Upper lobe of left lung (tissue), 6 donors: Measurements from ENCODE around the gene SDF2L1. TPM values are rescaled to one million over a fixed set of nuclear protein-coding genes. Genes with fewer than 3 reads are reported as not detected.
"Not testable (repeated sequence)": the region's sequence is repeated elsewhere in the genome, so short reads cannot be mapped to it uniquely, and the experiment has no call there.

Source experiments
- ATAC-seq, 2 donors: fragments of 200-7000 bp; cut with Tn5 transposase; one replicate each; pipeline ENCODE4 v1.9.1; 2022; ENCODE audit warnings: mild to moderate bottlenecking in 2 of 2, moderate library complexity in 2 of 2; ENCODE audit not compliant: low FRiP score in 2 of 2
- DNase-seq, 2 donors: peaks; one replicate each; pipeline ENCODE4 v3.0.0-alpha.2; 2019 to 2020
- H3K27ac ChIP-seq, 4 donors: fragments of 200-600 bp; sonication (generic); one replicate each; pipeline ENCODE4 v1.5.1; 2016 to 2019
- H3K27me3 ChIP-seq, 4 donors: fragments of 200-600 bp; sonication (generic); one replicate each; pipeline ENCODE4 v1.5.1; 2017 to 2019
- H3K36me3 ChIP-seq, 4 donors: fragments of 200-600 bp; sonication (generic); one replicate each; pipeline ENCODE4 v1.5.1; 2016 to 2019
- H3K4me1 ChIP-seq, 4 donors: fragments of 200-600 bp; sonication (generic); one replicate each; pipeline ENCODE4 v1.5.1; 2018 to 2019
- H3K4me3 ChIP-seq, 4 donors: fragments of 200-600 bp; sonication (generic); one replicate each; pipeline ENCODE4 v1.5.1; 2017 to 2019; ENCODE audit warnings: mild to moderate bottlenecking in 2 of 4, moderate library complexity in 1 of 4
- H3K9me3 ChIP-seq, 4 donors: fragments of 200-600 bp; sonication (generic); one replicate each; pipeline ENCODE4 v1.5.1; 2018 to 2019
- EP300 ChIP-seq, 4 donors: sonication (generic); formaldehyde crosslinking; IDR thresholded peaks; one replicate each; pipeline ENCODE4 v1.5.1; 2017; ENCODE audit warnings: antibody characterized with exemption in 4 of 4, control low read depth in 2 of 4
- POLR2A ChIP-seq, 4 donors: fragments of 450-650 bp; IDR thresholded peaks; one replicate each; pipeline ENCODE4 v1.5.1; 2016 to 2017; ENCODE audit warnings: antibody characterized with exemption in 4 of 4, mild to moderate bottlenecking in 2 of 4
- POLR2AphosphoS5 ChIP-seq, 2 donors: sonication (generic); formaldehyde crosslinking; IDR thresholded peaks; one replicate each; pipeline ENCODE4 v1.5.1; 2017; ENCODE audit warnings: antibody characterized with exemption in 2 of 2
- WGBS, 2 donors: methylation state at CpG; one replicate each; pipeline ENCODE4 v1.1.5; 2017 to 2018; 5-methylcytosine and 5-hydroxymethylcytosine counted together
- total RNA-seq, 6 donors: library from RNA; depleted of rRNA in 4 of 6; stranded (reverse); fragments of >200 nt in 4 of 6; gene quantifications; one replicate each; pipeline versions ENCODE4 v1.1.0 to v1.2.1, GENCODE V29; 2016 to 2021
- TF ChIP-seq, protein P1 (sequence below), 6 experiments: fragments of 450-650 bp in 4 of 6; fragments of 200-600 bp in 2 of 6; sonication (generic) in 2 of 6; IDR thresholded peaks; one replicate each; pipeline ENCODE4 v1.5.1; 2016 to 2019; ENCODE audit warnings: antibody characterized with exemption in 6 of 6
- donor health status: DM: no; HTN: no; CAD: no; lungs with moderate emphysema.
- donor health status: DM: no; HTN: yes; CAD: no; lungs with severe emphysema.

The SDF2L1 gene
- total RNA-seq, 6 donors from 2014 or later = 3.1 to 73.1 (median 38.9) TPM

DNA sequence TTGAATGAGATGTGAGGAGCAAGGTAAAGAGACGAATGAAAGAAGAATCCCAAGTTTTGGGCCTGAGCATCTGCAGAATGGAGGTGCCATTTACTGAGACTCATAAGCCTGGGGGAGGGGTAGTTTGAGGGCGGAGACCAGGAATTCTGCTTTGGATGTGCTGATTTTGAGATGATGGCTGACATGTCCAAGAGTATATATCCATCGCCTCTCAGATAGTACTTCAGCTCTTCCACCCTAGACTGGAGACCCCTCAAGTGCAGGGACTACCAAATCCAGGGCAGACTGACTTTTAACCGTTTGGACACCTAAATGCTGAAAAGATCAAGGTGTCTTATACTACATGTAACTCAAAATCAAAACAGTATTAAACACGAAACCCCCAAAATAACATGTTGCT lies 1.3 kb upstream of the SDF2L1 start:
- H3K36me3 ChIP-seq = peaks cover 0 to 16% (median 4%) of the 10 kb centered on the region in 4 donors
- ATAC-seq (no peak), DNase-seq (no peak)
- H3K9me3 ChIP-seq = no peaks in the 10 kb centered on the region
- 81% methylated on average over 5 of the region's 5 CpGs for WGBS, 2 donors
- peak overlapping the region in 1 of 4 donors; percentile 52 for H3K27ac ChIP-seq
- H3K4me1 ChIP-seq = peaks cover 16 to 27% (median 20%) of the 10 kb centered on the region in 4 donors
- H3K27me3 ChIP-seq = no peaks in the 10 kb centered on the region
- H3K4me3 ChIP-seq = no peak overlapping the region
- TF ChIP-seq POLR2AphosphoS5 (IDR thresholded peaks at IDR 0.05) (no peak), EP300 (IDR thresholded peaks at IDR 0.05) (no peak), POLR2A (IDR thresholded peaks at IDR 0.05) (no peak)
- TF ChIP-seq, protein P1, sequence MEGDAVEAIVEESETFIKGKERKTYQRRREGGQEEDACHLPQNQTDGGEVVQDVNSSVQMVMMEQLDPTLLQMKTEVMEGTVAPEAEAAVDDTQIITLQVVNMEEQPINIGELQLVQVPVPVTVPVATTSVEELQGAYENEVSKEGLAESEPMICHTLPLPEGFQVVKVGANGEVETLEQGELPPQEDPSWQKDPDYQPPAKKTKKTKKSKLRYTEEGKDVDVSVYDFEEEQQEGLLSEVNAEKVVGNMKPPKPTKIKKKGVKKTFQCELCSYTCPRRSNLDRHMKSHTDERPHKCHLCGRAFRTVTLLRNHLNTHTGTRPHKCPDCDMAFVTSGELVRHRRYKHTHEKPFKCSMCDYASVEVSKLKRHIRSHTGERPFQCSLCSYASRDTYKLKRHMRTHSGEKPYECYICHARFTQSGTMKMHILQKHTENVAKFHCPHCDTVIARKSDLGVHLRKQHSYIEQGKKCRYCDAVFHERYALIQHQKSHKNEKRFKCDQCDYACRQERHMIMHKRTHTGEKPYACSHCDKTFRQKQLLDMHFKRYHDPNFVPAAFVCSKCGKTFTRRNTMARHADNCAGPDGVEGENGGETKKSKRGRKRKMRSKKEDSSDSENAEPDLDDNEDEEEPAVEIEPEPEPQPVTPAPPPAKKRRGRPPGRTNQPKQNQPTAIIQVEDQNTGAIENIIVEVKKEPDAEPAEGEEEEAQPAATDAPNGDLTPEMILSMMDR (IDR thresholded peaks at IDR 0.05) = no peak

DNA sequence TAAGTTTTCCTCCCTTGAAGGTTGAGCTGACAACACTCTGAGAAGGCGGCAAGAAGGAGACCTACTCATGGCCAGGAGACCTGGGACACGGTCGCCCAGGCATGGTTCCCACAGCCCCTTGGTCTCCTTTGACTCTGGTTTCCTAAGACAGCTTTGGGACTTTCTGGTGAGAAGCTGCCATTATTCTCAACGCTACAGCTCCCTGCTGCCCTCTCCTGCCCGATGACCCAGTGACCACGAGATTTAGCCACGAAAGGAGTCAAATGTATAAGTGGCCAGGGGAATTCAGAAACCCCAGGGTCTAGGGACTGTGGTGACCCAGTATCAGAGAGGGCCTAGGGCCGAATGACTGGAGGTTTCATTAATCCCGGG lies 699 bp upstream of the SDF2L1 start:
- H3K4me1 ChIP-seq = peaks cover 16 to 31% (median 20%) of the 10 kb centered on the region in 4 donors
- DNase-seq (peak in 1 of 2 donors; percentile 60), ATAC-seq (peak; percentile 58 to 70)
- no peaks in the 10 kb centered on the region for H3K27me3 ChIP-seq
- WGBS, 2 donors = 7 to 8% methylated on average over 7 to 9 of the region's 9 CpGs
- no peaks in the 10 kb centered on the region for H3K9me3 ChIP-seq
- peaks cover 0 to 19% (median 4%) of the 10 kb centered on the region in 4 donors for H3K36me3 ChIP-seq
- H3K27ac ChIP-seq = peak overlapping the region; percentile 40 to 80 (median 64)
- peak overlapping the region; percentile 53 to 91 (median 74) for H3K4me3 ChIP-seq
- TF ChIP-seq, protein P1 (IDR thresholded peaks at IDR 0.05) = peak in 4 of 6 experiments; percentile 8 to 46 (median 30)
- no peak for TF ChIP-seq EP300 (IDR thresholded peaks at IDR 0.05)

GRCh38 chr22:21642584-21643448 lies 714 bp downstream of the SDF2L1 start:
- TF ChIP-seq POLR2AphosphoS5 (IDR thresholded peaks at IDR 0.05) (no peak), EP300 (IDR thresholded peaks at IDR 0.05) (no peak), POLR2A (IDR thresholded peaks at IDR 0.05) (no peak)
- TF ChIP-seq, protein P1 (IDR thresholded peaks at IDR 0.05) = peak; percentile 35 to 55 (median 43)
- peaks cover 18 to 37% (median 24%) of the 10 kb centered on the region in 4 donors for H3K4me1 ChIP-seq
- peak overlapping the region; percentile 66 to 80 (median 76) for H3K27ac ChIP-seq
- peak overlapping the region; percentile 63 to 91 (median 79) for H3K4me3 ChIP-seq
- no peaks in the 10 kb centered on the region for H3K27me3 ChIP-seq
- H3K9me3 ChIP-seq = no peaks in the 10 kb centered on the region
- DNase-seq (peak; percentile 48 to 89), ATAC-seq (peak in 1 of 2 donors; percentile 28)
- H3K36me3 ChIP-seq = peaks cover 0 to 27% (median 4%) of the 10 kb centered on the region in 4 donors
- 1 to 4% methylated on average over 18 to 51 of the region's 56 CpGs for WGBS, 2 donors

- WGBS, 2 donors = 90 to 94% methylated on average over 19 to 22 of the region's 22 CpGs
- DNase-seq (peak in 1 of 2 donors; percentile 43), ATAC-seq (no peak)
- no peaks in the 10 kb centered on the region for H3K27me3 ChIP-seq
- TF ChIP-seq EP300 (IDR thresholded peaks at IDR 0.05) = no peak
- TF ChIP-seq POLR2AphosphoS5 (IDR thresholded peaks at IDR 0.05) = no peak
- TF ChIP-seq, protein P1 (IDR thresholded peaks at IDR 0.05) = no peak
- TF ChIP-seq POLR2A (IDR thresholded peaks at IDR 0.05) = no peak
- peaks cover 0 to 30% (median 4%) of the 10 kb centered on the region in 4 donors for H3K36me3 ChIP-seq
- peaks cover 18 to 37% (median 24%) of the 10 kb centered on the region in 4 donors for H3K4me1 ChIP-seq
- peak overlapping the region in 1 of 4 donors; percentile 91 for H3K4me3 ChIP-seq
- no peak overlapping the region for H3K27ac ChIP-seq
- H3K9me3 ChIP-seq = no peaks in the 10 kb centered on the region
Measured at GRCh38 chr22:21643533-21644357, 1.6 kb downstream of the SDF2L1 start.

DNA sequence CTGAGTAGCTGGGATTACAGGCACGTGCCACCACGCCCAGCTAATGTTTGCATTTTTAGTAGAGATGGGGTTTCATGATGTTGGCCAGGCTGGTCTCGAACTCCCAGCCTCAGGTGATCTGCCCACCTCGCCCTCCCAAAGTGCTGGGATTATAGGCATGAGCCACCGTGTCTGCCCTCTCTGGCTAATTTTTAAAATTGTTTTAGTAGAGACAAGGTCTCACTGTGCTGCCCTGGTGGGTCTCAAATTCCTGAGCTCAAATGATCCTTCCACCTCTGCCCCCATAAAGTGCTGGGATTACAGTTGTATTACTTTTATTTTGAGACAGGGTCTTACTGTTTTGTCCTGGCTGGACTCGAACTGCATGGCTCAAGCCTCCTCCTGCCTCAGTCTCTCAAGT lies 3.4 kb downstream of the SDF2L1 start:
- Histone ChIP-seq H3K4me1 (peaks cover 18 to 37% (median 24%) of the 10 kb centered on the region in 4 donors), H3K36me3 (peaks cover 0 to 36% (median 4%) of the 10 kb centered on the region in 4 donors)
- not testable (repeated sequence) for H3K27ac ChIP-seq, H3K27me3 ChIP-seq, DNase-seq, H3K4me3 ChIP-seq, ATAC-seq, H3K9me3 ChIP-seq
- WGBS, 2 donors = 95 to 96% methylated on average over 6 of the region's 6 CpGs
